ENCODE measurements around the gene RAI1. TPM values are rescaled to one million over a fixed set of nuclear protein-coding genes. Genes with fewer than 3 reads are reported as not detected.

The RAI1 gene
- total and polyA plus RNA-seq, 12 donors: 4.2 to 37.3 (median 26.9) TPM

DNA sequence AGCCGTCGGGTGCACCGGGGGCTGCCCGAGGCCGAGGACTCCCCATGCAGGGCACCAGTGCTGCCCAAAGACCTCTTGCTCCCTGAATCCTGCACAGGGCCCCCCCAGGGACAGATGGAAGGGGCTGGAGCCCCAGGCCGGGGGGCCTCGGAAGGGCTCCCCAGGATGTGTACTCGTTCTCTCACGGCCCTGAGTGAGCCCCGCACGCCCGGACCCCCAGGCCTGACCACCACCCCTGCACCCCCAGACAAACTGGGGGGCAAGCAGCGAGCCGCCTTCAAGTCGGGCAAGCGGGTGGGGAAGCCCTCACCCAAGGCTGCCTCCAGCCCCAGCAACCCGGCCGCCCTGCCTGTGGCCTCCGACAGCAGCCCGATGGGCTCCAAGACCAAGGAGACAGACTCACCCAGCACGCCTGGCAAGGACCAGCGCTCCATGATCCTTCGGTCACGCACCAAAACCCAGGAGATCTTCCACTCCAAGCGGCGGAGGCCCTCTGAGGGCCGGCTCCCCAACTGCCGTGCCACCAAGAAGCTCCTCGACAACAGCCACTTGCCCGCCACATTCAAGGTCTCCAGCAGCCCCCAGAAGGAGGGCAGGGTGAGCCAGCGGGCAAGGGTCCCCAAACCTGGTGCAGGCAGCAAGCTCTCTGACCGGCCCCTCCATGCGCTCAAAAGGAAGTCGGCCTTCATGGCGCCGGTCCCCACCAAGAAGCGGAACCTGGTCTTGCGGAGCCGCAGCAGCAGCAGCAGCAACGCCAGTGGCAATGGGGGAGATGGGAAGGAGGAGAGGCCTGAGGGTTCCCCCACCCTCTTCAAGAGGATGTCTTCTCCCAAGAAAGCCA, 114.9 kb downstream of the RAI1 start:
- no peaks in the 10 kb centered on the region for H3K9me3 ChIP-seq (replicated peaks in 1 of 3)
- H3K4me3 ChIP-seq: no peak overlapping the region
- H3K4me1 ChIP-seq (replicated peaks in 1 of 2): peaks cover 6 to 12% of the 10 kb centered on the region in 2 donors
- TF ChIP-seq, protein P1, sequence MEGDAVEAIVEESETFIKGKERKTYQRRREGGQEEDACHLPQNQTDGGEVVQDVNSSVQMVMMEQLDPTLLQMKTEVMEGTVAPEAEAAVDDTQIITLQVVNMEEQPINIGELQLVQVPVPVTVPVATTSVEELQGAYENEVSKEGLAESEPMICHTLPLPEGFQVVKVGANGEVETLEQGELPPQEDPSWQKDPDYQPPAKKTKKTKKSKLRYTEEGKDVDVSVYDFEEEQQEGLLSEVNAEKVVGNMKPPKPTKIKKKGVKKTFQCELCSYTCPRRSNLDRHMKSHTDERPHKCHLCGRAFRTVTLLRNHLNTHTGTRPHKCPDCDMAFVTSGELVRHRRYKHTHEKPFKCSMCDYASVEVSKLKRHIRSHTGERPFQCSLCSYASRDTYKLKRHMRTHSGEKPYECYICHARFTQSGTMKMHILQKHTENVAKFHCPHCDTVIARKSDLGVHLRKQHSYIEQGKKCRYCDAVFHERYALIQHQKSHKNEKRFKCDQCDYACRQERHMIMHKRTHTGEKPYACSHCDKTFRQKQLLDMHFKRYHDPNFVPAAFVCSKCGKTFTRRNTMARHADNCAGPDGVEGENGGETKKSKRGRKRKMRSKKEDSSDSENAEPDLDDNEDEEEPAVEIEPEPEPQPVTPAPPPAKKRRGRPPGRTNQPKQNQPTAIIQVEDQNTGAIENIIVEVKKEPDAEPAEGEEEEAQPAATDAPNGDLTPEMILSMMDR (IDR thresholded peaks at IDR 0.05): no peak
- no peak for TF ChIP-seq POLR2A (IDR thresholded peaks at IDR 0.05)
- no peak for DNase-seq
- no peaks in the 10 kb centered on the region for H3K27me3 ChIP-seq
- H3K36me3 ChIP-seq (replicated peaks in 1 of 2): peaks cover 0 to 48% of the 10 kb centered on the region in 2 donors
- intact Hi-C loops (cut with DNase I): loop anchor here in 1 of 2 donors (10.0 kb wide), 1 partner anchor 239 kb away; the partner anchor contains the start of genes ATPAF2 and GID4
- WGBS, 4 donors: 95 to 98% (median 96%) methylated on average over 12 to 40 of the region's 40 CpGs
- no peak overlapping the region for H3K27ac ChIP-seq

DNA sequence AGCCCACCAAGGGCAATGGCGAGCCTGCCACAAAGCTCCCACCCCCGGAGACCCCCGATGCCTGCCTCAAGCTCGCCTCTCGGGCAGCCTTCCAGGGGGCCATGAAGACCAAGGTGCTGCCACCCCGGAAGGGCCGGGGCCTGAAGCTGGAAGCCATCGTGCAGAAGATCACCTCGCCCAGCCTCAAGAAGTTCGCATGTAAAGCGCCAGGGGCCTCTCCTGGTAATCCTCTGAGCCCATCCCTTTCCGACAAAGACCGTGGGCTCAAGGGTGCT, 115.5 kb downstream of the RAI1 start:
- Histone ChIP-seq H3K27ac (no peak overlapping the region), H3K27me3 (no peaks in the 10 kb centered on the region), H3K4me3 (no peak overlapping the region), H3K36me3 (replicated peaks in 1 of 2) (peaks cover 0 to 48% of the 10 kb centered on the region in 2 donors), H3K4me1 (replicated peaks in 1 of 2) (peaks cover 6 to 12% of the 10 kb centered on the region in 2 donors), H3K9me3 (replicated peaks in 1 of 3) (no peaks in the 10 kb centered on the region)
- intact Hi-C loops (cut with DNase I): loop anchor here in 1 of 2 donors (10.0 kb wide), 1 partner anchor 238 kb away; the partner anchor contains the start of genes ATPAF2 and GID4
- no peak for TF ChIP-seq POLR2A (IDR thresholded peaks at IDR 0.05)
- TF ChIP-seq, protein P1 (IDR thresholded peaks at IDR 0.05): no peak
- DNase-seq: no peak
- WGBS, 4 donors: 90 to 94% (median 93%) methylated on average over 2 to 13 of the region's 13 CpGs

DNA sequence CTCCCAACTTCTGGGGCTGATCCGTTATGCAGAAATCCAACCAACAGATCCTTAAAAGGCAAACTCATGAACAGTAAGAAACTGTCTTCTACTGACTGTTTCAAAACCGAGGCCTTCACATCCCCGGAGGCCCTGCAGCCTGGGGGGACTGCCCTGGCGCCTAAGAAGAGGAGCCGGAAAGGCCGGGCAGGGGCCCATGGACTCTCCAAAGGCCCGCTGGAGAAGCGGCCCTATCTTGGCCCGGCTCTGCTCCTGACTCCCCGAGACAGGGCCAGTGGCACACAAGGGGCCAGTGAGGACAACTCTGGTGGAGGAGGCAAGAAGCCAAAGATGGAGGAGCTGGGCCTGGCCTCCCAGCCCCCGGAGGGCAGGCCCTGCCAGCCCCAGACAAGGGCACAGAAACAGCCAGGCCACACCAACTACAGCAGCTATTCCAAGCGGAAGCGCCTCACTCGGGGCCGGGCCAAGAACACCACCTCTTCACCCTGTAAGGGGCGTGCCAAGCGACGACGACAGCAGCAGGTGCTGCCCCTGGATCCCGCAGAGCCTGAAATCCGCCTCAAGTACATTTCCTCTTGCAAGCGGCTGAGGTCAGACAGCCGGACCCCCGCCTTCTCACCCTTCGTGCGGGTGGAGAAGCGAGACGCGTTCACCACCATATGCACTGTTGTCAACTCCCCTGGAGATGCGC, 116.0 kb downstream of the RAI1 start:
- H3K36me3 ChIP-seq (replicated peaks in 1 of 2): peaks cover 0 to 53% of the 10 kb centered on the region in 2 donors
- TF ChIP-seq, protein P1 (IDR thresholded peaks at IDR 0.05): no peak
- no peak for TF ChIP-seq POLR2A (IDR thresholded peaks at IDR 0.05)
- H3K27ac ChIP-seq: no peak overlapping the region
- H3K9me3 ChIP-seq (replicated peaks in 1 of 3): no peaks in the 10 kb centered on the region
- no peaks in the 10 kb centered on the region for H3K27me3 ChIP-seq
- DNase-seq: no peak
- H3K4me1 ChIP-seq (replicated peaks in 1 of 2): peaks cover 6 to 12% of the 10 kb centered on the region in 2 donors
- 86 to 96% (median 93%) methylated on average over 23 to 30 of the region's 30 CpGs for WGBS, 4 donors
- H3K4me3 ChIP-seq: no peak overlapping the region
- intact Hi-C loops (cut with DNase I): loop anchor here in 1 of 2 donors (10.0 kb wide), 1 partner anchor 238 kb away; the partner anchor contains the start of genes ATPAF2 and GID4

DNA sequence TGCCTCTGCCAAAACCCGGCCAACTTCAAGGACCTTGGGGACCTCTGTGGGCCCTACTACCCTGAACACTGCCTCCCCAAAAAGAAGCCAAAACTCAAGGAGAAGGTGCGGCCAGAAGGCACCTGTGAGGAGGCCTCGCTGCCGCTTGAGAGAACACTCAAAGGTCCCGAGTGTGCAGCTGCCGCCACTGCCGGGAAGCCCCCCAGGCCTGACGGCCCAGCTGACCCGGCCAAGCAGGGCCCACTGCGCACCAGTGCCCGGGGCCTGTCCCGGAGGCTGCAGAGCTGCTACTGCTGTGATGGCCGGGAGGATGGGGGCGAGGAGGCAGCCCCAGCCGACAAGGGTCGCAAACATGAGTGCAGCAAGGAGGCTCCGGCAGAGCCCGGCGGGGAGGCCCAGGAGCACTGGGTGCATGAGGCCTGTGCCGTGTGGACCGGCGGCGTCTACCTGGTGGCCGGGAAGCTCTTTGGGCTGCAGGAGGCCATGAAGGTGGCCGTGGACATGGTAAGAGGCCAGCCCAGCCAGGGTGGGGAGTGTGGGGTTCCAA, 116.8 kb downstream of the RAI1 start:
- Histone ChIP-seq H3K27me3 (no peaks in the 10 kb centered on the region), H3K27ac (no peak overlapping the region), H3K4me3 (no peak overlapping the region), H3K4me1 (replicated peaks in 1 of 2) (peaks cover under 1 to 4% of the 10 kb centered on the region in 2 donors), H3K36me3 (replicated peaks in 1 of 2) (peaks cover 0 to 53% of the 10 kb centered on the region in 2 donors), H3K9me3 (replicated peaks in 1 of 3) (no peaks in the 10 kb centered on the region)
- TF ChIP-seq, protein P1 (IDR thresholded peaks at IDR 0.05): no peak
- no peak for TF ChIP-seq POLR2A (IDR thresholded peaks at IDR 0.05)
- intact Hi-C loops (cut with DNase I): loop anchor here in 1 of 2 donors (10.0 kb wide), 1 partner anchor 237 kb away; the partner anchor contains the start of genes ATPAF2 and GID4
- 40 to 92% (median 90%) methylated on average over 1 to 25 of the region's 25 CpGs for WGBS, 4 donors
- DNase-seq: no peak

Measured in adrenal gland (tissue), 12 donors.